Endothelial cell of umbilical vein (primary cell): ENCODE measurements around the gene JPH2. TPM values are rescaled to one million over a fixed set of nuclear protein-coding genes. Genes with fewer than 3 reads are reported as not detected.

ENCODE experiments used
- BruUV-seq: library from RNA; stranded (reverse); fragments of 400-500 nt; replicated peaks from 2 replicates; lab custom pipeline; 2021; lab: Mats Ljungman, UMichigan
- CTCF ChIA-PET: fragments of 300-600, 350-600 bp; sonication (Branson Sonifier 250); formaldehyde crosslinking; loops from one replicate; lab custom pipeline; 2021; ENCODE audit warnings: antibody characterized with exemption, inconsistent platforms; lab: Charles Lee
- POLR2A ChIA-PET: fragments of 300-600, 350-600 bp; sonication (Branson Sonifier 250); formaldehyde crosslinking; loops from one replicate; lab custom pipeline; 2021; ENCODE audit warnings: antibody characterized with exemption, inconsistent platforms; lab: Charles Lee
- DNase-seq: peaks from one replicate; pipeline ENCODE4 v3.0.0-alpha.2; 2011; ENCODE audit warnings: low read depth, low spot score
- FAIRE-seq: peaks from 2 replicates; lab custom pipeline; 2011; peaks lifted over from hg19 to GRCh38; lab: Jason Lieb, UNC
- H2AFZ ChIP-seq: 2 replicates; pipeline ENCODE4 v1.6.0; 2012; ENCODE audit warnings: low read depth, low read length, control low read depth, inconsistent platforms
- H3K27ac ChIP-seq: 2 replicates; pipeline ENCODE4 v1.5.1; 2011; ENCODE audit warnings: low read depth, mild to moderate bottlenecking, control low read depth, low read length, moderate library complexity; ENCODE audit not compliant: insufficient read depth
- H3K27me3 ChIP-seq, 2 experiments: 2 replicates each; pipeline versions ENCODE4 v1.6.0 to v1.6.1; 2011; ENCODE audit warnings: low read length in 2 of 2, mixed read lengths in 1 of 2; ENCODE audit not compliant: control insufficient read depth in 2 of 2, insufficient read depth in 2 of 2
- H3K36me3 ChIP-seq, 2 experiments: 2 replicates in 1 of 2; 3 replicates in 1 of 2; pipeline ENCODE4 v1.5.1; 2011; ENCODE audit warnings: low read length in 2 of 2, mild to moderate bottlenecking in 1 of 2, moderate library complexity in 1 of 2; ENCODE audit not compliant: control insufficient read depth in 2 of 2, insufficient read depth in 2 of 2; ENCODE audit errors: extremely low read depth in 1 of 2
- H3K4me1 ChIP-seq: 3 replicates; pipeline ENCODE4 v1.5.1; 2011; ENCODE audit warnings: mild to moderate bottlenecking, low read length; ENCODE audit not compliant: control insufficient read depth, insufficient read depth; ENCODE audit errors: extremely low read depth
- H3K4me2 ChIP-seq: 2 replicates; pipeline ENCODE4 v1.6.1; 2011; ENCODE audit warnings: low read length, control low read depth, mixed read lengths; ENCODE audit not compliant: insufficient read depth
- H3K4me3 ChIP-seq, 3 experiments: fragments of 200-600 bp in 1 of 3; sonication (generic), shearing (Covaris generic) in 1 of 3; replicated peaks in 1 of 3; 2 replicates each; pipeline ENCODE4 v1.5.1; 2011 to 2016; ENCODE audit warnings: control low read depth in 3 of 3, low read length in 3 of 3, mild to moderate bottlenecking in 2 of 3, inconsistent platforms in 1 of 3, low read depth in 1 of 3, moderate library complexity in 1 of 3; ENCODE audit not compliant: insufficient read depth in 1 of 3
- H3K79me2 ChIP-seq: 2 replicates; pipeline ENCODE4 v1.6.0; 2012; ENCODE audit warnings: low read length, inconsistent platforms; ENCODE audit not compliant: control insufficient read depth, insufficient read depth
- H3K9ac ChIP-seq: replicated peaks from 2 replicates; pipeline ENCODE3; 2011; ENCODE audit warnings: low read length, control low read depth; ENCODE audit not compliant: insufficient read depth; ENCODE audit errors: extremely low read depth
- H3K9me1 ChIP-seq: replicated peaks from 3 replicates; pipeline ENCODE4 v1.6.0; 2011; ENCODE audit warnings: mild to moderate bottlenecking, low read length; ENCODE audit not compliant: control insufficient read depth, insufficient read depth; ENCODE audit errors: extremely low read depth
- H3K9me3 ChIP-seq: replicated peaks from 2 replicates; pipeline ENCODE4 v1.5.1; 2012; ENCODE audit warnings: low read length, inconsistent platforms; ENCODE audit not compliant: control insufficient read depth, insufficient read depth
- H4K20me1 ChIP-seq: replicated peaks from 2 replicates; pipeline ENCODE3; 2011; ENCODE audit warnings: mild to moderate bottlenecking, low read length; ENCODE audit not compliant: control insufficient read depth, insufficient read depth; ENCODE audit errors: extremely low read depth
- EZH2 ChIP-seq: IDR thresholded peaks from 2 replicates; pipeline ENCODE4 v1.6.1; 2012; ENCODE audit warnings: borderline replicate concordance, low read depth, mild to moderate bottlenecking, moderate library complexity, low read length, inconsistent platforms; ENCODE audit not compliant: severe bottlenecking
- FOS ChIP-seq: IDR thresholded peaks from 2 replicates; pipeline ENCODE4 v1.6.1; 2011; ENCODE audit warnings: mild to moderate bottlenecking, low read length, moderate library complexity, borderline replicate concordance; ENCODE audit not compliant: insufficient read depth
- GATA2 ChIP-seq: IDR thresholded peaks from 2 replicates; pipeline ENCODE4 v1.7.0; 2011; ENCODE audit warnings: low read depth, mild to moderate bottlenecking, moderate library complexity, mixed read lengths, low read length; ENCODE audit not compliant: insufficient read length, insufficient read depth
- JUN ChIP-seq: IDR thresholded peaks from 2 replicates; pipeline ENCODE4 v1.6.1; 2011; ENCODE audit warnings: borderline replicate concordance, low read depth; ENCODE audit not compliant: insufficient read length, insufficient read depth
- MYC ChIP-seq: IDR thresholded peaks from one replicate; pipeline ENCODE4 v1.6.1; 2011; ENCODE audit warnings: mild to moderate bottlenecking, low read depth, low read length
- POLR2A ChIP-seq: IDR thresholded peaks from 2 replicates; pipeline ENCODE4 v1.6.1; 2012; ENCODE audit warnings: low read depth, mild to moderate bottlenecking, control low read depth, low read length
- POLR2AphosphoS5 ChIP-seq: IDR thresholded peaks from 2 replicates; pipeline ENCODE4 v1.6.1; 2012; ENCODE audit warnings: low read depth, mild to moderate bottlenecking, control low read depth, low read length, moderate library complexity; ENCODE audit not compliant: insufficient read depth
- dilution Hi-C: fragments of 300-500 bp; cut with MboI; formaldehyde crosslinking; loops from one replicate; pipeline ENCODE4 v1.15.0; 2019; ENCODE audit warnings: low sequenced_read_pairs; ENCODE audit not compliant: extremely low pct_ligation_motif_present
- intact Hi-C: fragments of 100-400 bp; cut with micrococcal nuclease; formaldehyde crosslinking; loops from one replicate; pipeline ENCODE4 v1.10.0; 2022
- polyA plus RNA-seq, 4 experiments: library from polyadenylated mRNA; depleted of rRNA in 3 of 4; stranded (reverse) in 3 of 4; unstranded in 1 of 4; fragments of >200 nt; gene quantifications; 2 replicates each; pipeline versions ENCODE4 v1.2.1 to v1.2.3, GENCODE V29; 2011 to 2012; ENCODE audit warnings: missing spikeins in 1 of 4
- total RNA-seq: library from RNA; stranded (reverse); gene quantifications from 2 replicates; pipeline ENCODE4 v1.2.3, GENCODE V29; 2021
- TF ChIP-seq, protein P1 (sequence below), 2 donors: IDR thresholded peaks; 1 replicate in 1 of 2; 2 replicates in 1 of 2; pipeline ENCODE4 v1.5.1; 2011; ENCODE audit warnings: low read length in 2 of 2, mild to moderate bottlenecking in 2 of 2, moderate library complexity in 2 of 2, control low read depth in 1 of 2, inconsistent platforms in 1 of 2, low read depth in 1 of 2; ENCODE audit not compliant: insufficient read depth in 1 of 2; ENCODE audit errors: extremely low read depth in 1 of 2
- TF ChIP-seq, protein P2 (sequence below): IDR thresholded peaks from 2 replicates; pipeline ENCODE4 v1.6.1; 2011; ENCODE audit not compliant: insufficient read depth, insufficient read length

The JPH2 gene
- total and polyA plus RNA-seq, 2 donors (not counting 3 experiments of a cell fraction or from before 2014, with no cell fraction given) = not detected

DNA sequence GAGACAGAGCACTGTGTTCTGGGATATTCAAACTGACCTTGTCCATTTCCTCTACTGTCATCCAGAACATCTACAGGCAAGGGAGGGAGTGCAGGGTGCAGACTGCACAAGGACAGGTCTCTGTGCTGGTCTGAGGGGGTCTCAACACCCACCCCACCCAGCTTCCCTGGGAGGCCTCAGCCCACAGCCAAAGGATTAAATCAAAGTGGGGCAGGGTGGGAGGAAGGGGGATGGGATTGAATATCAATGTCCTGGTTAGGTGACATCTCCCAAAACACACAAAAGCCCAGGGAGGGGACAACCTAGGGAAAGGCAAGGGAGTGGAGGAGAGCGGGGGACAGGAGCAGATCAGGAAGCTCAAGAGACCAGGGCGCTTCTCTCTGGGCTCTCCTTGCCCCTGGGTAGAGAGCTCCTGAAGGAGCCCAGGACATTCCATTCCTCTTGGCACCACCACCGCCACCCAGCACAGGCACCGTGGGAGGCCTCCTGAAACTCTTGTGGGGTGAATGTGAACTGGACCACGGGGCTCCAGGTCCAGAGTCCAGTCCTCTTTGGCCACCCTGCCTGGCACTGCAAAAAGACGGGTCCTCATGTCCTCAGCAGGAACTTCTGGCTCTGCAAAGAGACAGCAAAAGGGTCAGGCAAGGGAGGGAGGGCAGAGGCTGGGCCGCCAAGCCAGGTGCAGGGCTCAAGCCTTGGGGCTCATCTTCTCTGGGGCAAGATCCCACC is 73.9 kb downstream of the JPH2 start:
- Histone ChIP-seq H3K27me3 (peaks cover 9 to 11% of the 10 kb centered on the region in 2 experiments), H3K79me2 (no peaks in the 10 kb centered on the region), H3K9ac (no peak overlapping the region), H4K20me1 (no peaks in the 10 kb centered on the region), H3K27ac (no peak overlapping the region), H3K9me3 (no peaks in the 10 kb centered on the region), H3K4me3 (no peak overlapping the region), H3K9me1 (no peaks in the 10 kb centered on the region), H3K4me1 (no peaks in the 10 kb centered on the region), H3K4me2 (no peak overlapping the region), H2AFZ (no peak overlapping the region), H3K36me3 (no peaks in the 10 kb centered on the region)
- dilution Hi-C loops (no loop called here), intact Hi-C loops (loop anchor here (10.0 kb wide), 1 partner anchor 352 kb away; no protein-coding TSS in a partner anchor)
- FAIRE-seq (no peak), DNase-seq (no peak)
- ChIA-PET CTCF (interaction anchor here (0.6 to 4.4 kb wide), 3 partner anchors 77 to 672 kb away, joined by 4 to 49 read pairs (median 6); partner anchors contain the start of gene FITM2), POLR2A (interaction anchor here (0.6 kb wide), 1 partner anchor 641 kb away, joined by 6 read pairs; no protein-coding TSS in a partner anchor)
- TF ChIP-seq GATA2 (no peak), POLR2A (no peak), FOS (no peak), MYC (no peak), POLR2AphosphoS5 (no peak), EZH2 (no peak), JUN (no peak)
- TF ChIP-seq, protein P1, sequence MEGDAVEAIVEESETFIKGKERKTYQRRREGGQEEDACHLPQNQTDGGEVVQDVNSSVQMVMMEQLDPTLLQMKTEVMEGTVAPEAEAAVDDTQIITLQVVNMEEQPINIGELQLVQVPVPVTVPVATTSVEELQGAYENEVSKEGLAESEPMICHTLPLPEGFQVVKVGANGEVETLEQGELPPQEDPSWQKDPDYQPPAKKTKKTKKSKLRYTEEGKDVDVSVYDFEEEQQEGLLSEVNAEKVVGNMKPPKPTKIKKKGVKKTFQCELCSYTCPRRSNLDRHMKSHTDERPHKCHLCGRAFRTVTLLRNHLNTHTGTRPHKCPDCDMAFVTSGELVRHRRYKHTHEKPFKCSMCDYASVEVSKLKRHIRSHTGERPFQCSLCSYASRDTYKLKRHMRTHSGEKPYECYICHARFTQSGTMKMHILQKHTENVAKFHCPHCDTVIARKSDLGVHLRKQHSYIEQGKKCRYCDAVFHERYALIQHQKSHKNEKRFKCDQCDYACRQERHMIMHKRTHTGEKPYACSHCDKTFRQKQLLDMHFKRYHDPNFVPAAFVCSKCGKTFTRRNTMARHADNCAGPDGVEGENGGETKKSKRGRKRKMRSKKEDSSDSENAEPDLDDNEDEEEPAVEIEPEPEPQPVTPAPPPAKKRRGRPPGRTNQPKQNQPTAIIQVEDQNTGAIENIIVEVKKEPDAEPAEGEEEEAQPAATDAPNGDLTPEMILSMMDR (IDR thresholded peaks at IDR 0.05; ENCODE audit: extremely low read depth in 1 of 2, insufficient read depth in 1 of 2, low read depth in 1 of 2, low read length in 2 of 2) = no peak
- TF ChIP-seq, protein P2, sequence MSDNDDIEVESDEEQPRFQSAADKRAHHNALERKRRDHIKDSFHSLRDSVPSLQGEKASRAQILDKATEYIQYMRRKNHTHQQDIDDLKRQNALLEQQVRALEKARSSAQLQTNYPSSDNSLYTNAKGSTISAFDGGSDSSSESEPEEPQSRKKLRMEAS = no peak
- BruUV-seq = no TSS peak
